GM18499 (cell line): ENCODE measurements around the gene ERFE.

Experiments used
- ATAC-seq: cut with Tn5 transposase; IDR thresholded peaks from one replicate; pipeline ENCODE4 v1.9.1; 2021; ENCODE audit warnings: moderate number of reproducible peaks; ENCODE audit not compliant: insufficient read depth, unreplicated experiment

The ERFE gene

GRCh38 chr2:238125127-238125885 lies 33.5 kb upstream of the ERFE start:
- ATAC-seq: no peak

GRCh38 chr2:238126338-238126737 lies 32.4 kb upstream of the ERFE start:
- no peak for ATAC-seq

- ATAC-seq: no peak
These were observed 32.0 kb upstream of the ERFE start for GRCh38 chr2:238126775-238127164.

- no peak for ATAC-seq
These were observed 31.4 kb upstream of the ERFE start for GRCh38 chr2:238127165-238128060.

GRCh38 chr2:238128061-238128440 lies 30.7 kb upstream of the ERFE start:
- ATAC-seq: no peak

GRCh38 chr2:238128534-238129001 lies 30.2 kb upstream of the ERFE start:
- no peak for ATAC-seq

- ATAC-seq: no peak
These were observed 29.4 kb upstream of the ERFE start for GRCh38 chr2:238129166-238130010.

GRCh38 chr2:238130111-238130695 lies 28.6 kb upstream of the ERFE start:
- ATAC-seq: no peak

- ATAC-seq: no peak
These were observed 27.8 kb upstream of the ERFE start for GRCh38 chr2:238130696-238131628.

GRCh38 chr2:238131761-238132462 lies 26.9 kb upstream of the ERFE start:
- no peak for ATAC-seq

GRCh38 chr2:238132463-238133450 lies 26.0 kb upstream of the ERFE start:
- no peak for ATAC-seq

GRCh38 chr2:238133499-238134392 lies 25.0 kb upstream of the ERFE start:
- ATAC-seq: no peak

GRCh38 chr2:238134393-238134785 lies 24.4 kb upstream of the ERFE start:
- ATAC-seq: no peak

GRCh38 chr2:238135601-238136150 lies 23.1 kb upstream of the ERFE start:
- ATAC-seq: no peak

GRCh38 chr2:238136820-238137537 lies 21.8 kb upstream of the ERFE start:
- ATAC-seq: no peak
